ENCODE measurements around the gene NAE1.
"Not testable (repeated sequence)": the region's sequence is repeated elsewhere in the genome, so short reads cannot be mapped to it uniquely, and the experiment has no call there.

Gene NAE1

GRCh38 chr16:66871840-66872239 lies 41.1 kb upstream of the NAE1 start:
- TF ChIP-seq CTCF (IDR thresholded peaks at IDR 0.05; ENCODE audit: control insufficient read depth, insufficient read depth, low read depth, low read length, missing control alignments): no peak
- DNase-seq (ENCODE audit: low read depth): no peak
- H3K4me3 ChIP-seq (ENCODE audit: control insufficient read depth, low read depth, low read length): no peak overlapping the region

- not testable (repeated sequence) for DNase-seq (ENCODE audit: low read depth); H3K4me3 ChIP-seq (ENCODE audit: control insufficient read depth, low read depth, low read length)
Measured at GRCh38 chr16:66871363-66871762, 40.6 kb upstream of the NAE1 start.

- no peak for TF ChIP-seq CTCF (IDR thresholded peaks at IDR 0.05; ENCODE audit: control insufficient read depth, insufficient read depth, low read depth, low read length, missing control alignments)
- DNase-seq (ENCODE audit: low read depth): no peak
- no peak overlapping the region for H3K4me3 ChIP-seq (ENCODE audit: control insufficient read depth, low read depth, low read length)
Measured at GRCh38 chr16:66869424-66869823, 38.6 kb upstream of the NAE1 start.

DNA sequence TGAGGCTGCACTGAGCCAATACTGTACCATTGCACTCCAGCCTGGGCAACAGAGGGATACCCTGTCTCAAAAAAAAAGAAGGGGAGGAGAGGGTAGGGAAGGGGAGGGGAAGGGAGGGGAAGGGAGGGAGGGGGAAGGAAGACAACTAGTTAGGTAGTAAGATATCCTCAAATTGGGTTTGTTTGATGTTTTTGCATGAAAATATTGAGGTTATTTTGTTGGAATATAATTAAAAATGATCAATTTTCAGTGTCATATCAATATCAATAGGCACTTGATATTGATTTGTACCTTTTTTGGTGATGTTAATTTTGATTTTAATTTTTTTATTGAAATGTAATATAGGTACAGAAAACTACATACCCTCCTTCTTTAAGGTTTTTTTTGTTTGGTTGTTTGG lies 32.9 kb upstream of the NAE1 start:
- no peak for DNase-seq (ENCODE audit: low read depth)
- no peak for TF ChIP-seq CTCF (IDR thresholded peaks at IDR 0.05; ENCODE audit: control insufficient read depth, insufficient read depth, low read depth, low read length, missing control alignments)
- no peak overlapping the region for H3K4me3 ChIP-seq (ENCODE audit: control insufficient read depth, low read depth, low read length)

- no peak for DNase-seq (ENCODE audit: low read depth)
- TF ChIP-seq CTCF (IDR thresholded peaks at IDR 0.05; ENCODE audit: control insufficient read depth, insufficient read depth, low read depth, low read length, missing control alignments): no peak
- H3K4me3 ChIP-seq (ENCODE audit: control insufficient read depth, low read depth, low read length): no peak overlapping the region
Measured at GRCh38 chr16:66862023-66862520, 31.3 kb upstream of the NAE1 start.

GRCh38 chr16:66859397-66860068 lies 28.8 kb upstream of the NAE1 start:
- no peak for TF ChIP-seq CTCF (IDR thresholded peaks at IDR 0.05; ENCODE audit: control insufficient read depth, insufficient read depth, low read depth, low read length, missing control alignments)
- no peak for DNase-seq (ENCODE audit: low read depth)
- H3K4me3 ChIP-seq (ENCODE audit: control insufficient read depth, low read depth, low read length): no peak overlapping the region

- TF ChIP-seq CTCF (IDR thresholded peaks at IDR 0.05; ENCODE audit: control insufficient read depth, insufficient read depth, low read depth, low read length, missing control alignments): no peak
- no peak overlapping the region for H3K4me3 ChIP-seq (ENCODE audit: control insufficient read depth, low read depth, low read length)
- DNase-seq (ENCODE audit: low read depth): no peak
Measured at GRCh38 chr16:66858740-66859396, 28.1 kb upstream of the NAE1 start.

Measured in AG09309 (cell line).